HepG2 (cell line): ENCODE measurements around the gene MTA1. TPM values are rescaled to one million over a fixed set of nuclear protein-coding genes. Genes with fewer than 3 reads are reported as not detected.

ENCODE experiments used
- ATF4 ChIP-seq, 2 experiments: fragments of 450-650 bp in 1 of 2; sonication (generic) in 1 of 2; formaldehyde crosslinking; IDR thresholded peaks; 2 replicates each; pipeline versions ENCODE4 v1.5.0 to v1.8.0; 2020 to 2022; ENCODE audit warnings: mild to moderate bottlenecking in 1 of 2, missing genetic modification reagents in 1 of 2
- FOXP1 ChIP-seq, 2 experiments: fragments of 450-650 bp in 1 of 2; IDR thresholded peaks; 2 replicates each; pipeline ENCODE4 v1.6.1; 2017 to 2018; ENCODE audit warnings: antibody characterized with exemption in 1 of 2
- HES4 ChIP-seq: sonication (generic); formaldehyde crosslinking; IDR thresholded peaks from 2 replicates; pipeline ENCODE4 v1.9.0; 2021; ENCODE audit warnings: mild to moderate bottlenecking, missing genetic modification reagents, borderline replicate concordance
- KDM2A ChIP-seq: sonication (generic); formaldehyde crosslinking; IDR thresholded peaks from 2 replicates; pipeline ENCODE4 v1.4.0; 2020; ENCODE audit warnings: low read depth, missing genetic modification reagents, borderline replicate concordance
- KDM4B ChIP-seq: sonication (generic); formaldehyde crosslinking; IDR thresholded peaks from 2 replicates; pipeline ENCODE4 v1.4.0; 2020; ENCODE audit warnings: missing genetic modification reagents
- MAX ChIP-seq: IDR thresholded peaks from 2 replicates; pipeline ENCODE4 v1.6.1; 2012; ENCODE audit warnings: inconsistent platforms
- NR2F6 ChIP-seq, 2 experiments: IDR thresholded peaks; 2 replicates each; pipeline ENCODE4 v1.6.1; 2016; ENCODE audit warnings: antibody characterized with exemption in 1 of 2, mild to moderate bottlenecking in 1 of 2
- PATZ1 ChIP-seq: sonication (generic); formaldehyde crosslinking; IDR thresholded peaks from 2 replicates; pipeline ENCODE4 v1.4.0; 2020; ENCODE audit warnings: missing genetic modification reagents
- ZFP91 ChIP-seq: sonication (generic); formaldehyde crosslinking; IDR thresholded peaks from 2 replicates; pipeline ENCODE4 v1.9.0; 2022; ENCODE audit warnings: missing genetic modification reagents, mild to moderate bottlenecking, borderline replicate concordance
- ZNF574 ChIP-seq: sonication (generic); formaldehyde crosslinking; IDR thresholded peaks from 2 replicates; pipeline ENCODE4 v1.4.0; 2020; ENCODE audit warnings: missing genetic modification reagents
- ZNF710 ChIP-seq: sonication (generic); formaldehyde crosslinking; IDR thresholded peaks from 2 replicates; pipeline ENCODE4 v1.5.0; 2020; ENCODE audit warnings: mild to moderate bottlenecking, missing genetic modification reagents, borderline replicate concordance
- ZNF780A ChIP-seq: sonication (generic); formaldehyde crosslinking; IDR thresholded peaks from 2 replicates; pipeline ENCODE4 v1.8.0; 2022; ENCODE audit warnings: mild to moderate bottlenecking, missing genetic modification reagents, moderate library complexity
- ZNF800 ChIP-seq: sonication (generic); formaldehyde crosslinking; IDR thresholded peaks from 2 replicates; pipeline ENCODE4 v1.4.0; 2020; ENCODE audit warnings: missing genetic modification reagents
- polyA plus RNA-seq, 8 experiments: library from polyadenylated mRNA; depleted of rRNA in 3 of 8; stranded (reverse) in 7 of 8; unstranded in 1 of 8; fragments of >200 nt; fragmentation: Illumina TruSeq in 4 of 8; extraction: Trizol in 4 of 8; gene quantifications; 2 replicates each; pipeline versions ENCODE4 v1.2.1 to v1.2.3, GENCODE V29; 2011 to 2016; ENCODE audit warnings: low read depth in 4 of 8, missing spikeins in 1 of 8, mixed read lengths in 1 of 8; ENCODE audit not compliant: insufficient read depth in 1 of 8
- total RNA-seq, 5 experiments: library from RNA; depleted of rRNA; stranded (reverse); fragments of >200 nt; fragmentation: Illumina TruSeq; extraction: Trizol; gene quantifications; 2 replicates each; pipeline ENCODE4 v1.2.3, GENCODE V29; 2016; ENCODE audit warnings: low read depth in 1 of 5

Gene MTA1
- total and polyA plus RNA-seq, 2 of the 13 experiments (the other 11 are each of a cell fraction or from before 2014, with no cell fraction given): 35.2 to 85.8 TPM

- 0 out of 2 replicates have a peak, but pooled peaks have one; percentile 41 for TF ChIP-seq PATZ1
- no peak for TF ChIP-seq ZNF780A (CRISPR knock-in tag)
- TF ChIP-seq ATF4 (CRISPR knock-in tag; IDR thresholded peaks at IDR 0.05): no peak
- no peak for TF ChIP-seq FOXP1 (IDR thresholded peaks at IDR 0.05)
- TF ChIP-seq FOXP1 (CRISPR knock-in tag; IDR thresholded peaks at IDR 0.05): no peak
- TF ChIP-seq MAX: peak; percentile 48
- TF ChIP-seq HES4: no peak
- TF ChIP-seq KDM4B: no peak
- TF ChIP-seq ZNF800 (CRISPR knock-in tag): 0 out of 2 replicates have a peak, but pooled peaks have one; percentile 28
- TF ChIP-seq ZNF710: no peak
- peak; percentile 70 for TF ChIP-seq ZNF574 (CRISPR knock-in tag)
- peak; percentile 50; the same call in 1 of the 2 replicates for TF ChIP-seq ZFP91 (CRISPR knock-in tag)
- TF ChIP-seq KDM2A (CRISPR knock-in tag): peak; percentile 65; the same call in 1 of the 2 replicates
- TF ChIP-seq NR2F6 (IDR thresholded peaks at IDR 0.05): no peak
- TF ChIP-seq NR2F6 (CRISPR knock-in tag; IDR thresholded peaks at IDR 0.05): no peak
Observed at GRCh38 chr14:105414456-105415371, 4.9 kb upstream of the MTA1 start (continued).
